Activated gamma-delta T cell treated with anti-CD3 and anti-CD28 coated beads, Interleukin-2, amount 50 U/mL, for 16 hours (primary cell): ENCODE results near the gene PPP1R1A.

Experiments used
- DNase-seq: peaks from one replicate; pipeline ENCODE4 v3.0.0-alpha.2; 2020; ENCODE audit warnings: low read depth

Gene PPP1R1A

GRCh38 chr12:54535474-54535873 is 53.0 kb downstream of the PPP1R1A start:
- DNase-seq, result no peak

DNA sequence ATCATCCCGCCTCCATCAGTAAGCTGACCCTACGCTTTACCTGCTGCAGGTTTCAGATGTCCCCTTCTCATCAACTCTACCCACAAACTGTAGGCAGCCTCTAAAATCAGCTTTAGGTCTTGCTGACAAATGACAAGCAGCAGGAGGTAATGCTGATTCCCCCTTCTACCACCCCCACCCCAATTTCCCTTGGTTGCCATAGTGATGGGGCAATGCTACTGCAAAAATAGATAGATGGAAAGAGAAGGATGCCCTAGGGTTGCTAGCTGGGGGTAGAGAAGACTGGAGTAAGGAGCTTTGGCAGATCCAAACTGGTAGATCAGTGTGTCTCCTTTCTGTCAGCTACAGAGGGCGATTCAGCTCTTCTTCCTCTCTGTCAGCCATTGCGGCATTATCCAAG is 58.9 kb downstream of the PPP1R1A start:
- no peak for DNase-seq
